NCI-H146 treated with DMSO at 0.1 percent for 48 hours (cell line): ENCODE measurements around the gene RXRG.
"Not testable (repeated sequence)": the region's sequence is repeated elsewhere in the genome, so short reads cannot be mapped to it uniquely, and the experiment has no call there.

Source experiments
- DNase-seq: peaks from one replicate; lab custom pipeline; 2025; ENCODE audit not compliant: unreplicated experiment; lab: John Stamatoyannopoulos, UW

RXRG gene

GRCh38 chr1:165444897-165445370, at the start of gene RXRG:
Gene RXRG (minus strand): TSS chr1:165445126. CDS start chr1:165444893, 233 bp downstream.
- peak; percentile 3 for DNase-seq

- DNase-seq = no peak
These were observed 48.0 kb upstream of the RXRG start for GRCh38 chr1:165492845-165493373.

GRCh38 chr1:165490175-165490574, 45.2 kb upstream of the RXRG start:
- no peak for DNase-seq

- DNase-seq = no peak
These were observed 43.0 kb upstream of the RXRG start for GRCh38 chr1:165487921-165488320.

GRCh38 chr1:165486663-165487062, 41.7 kb upstream of the RXRG start:
- no peak for DNase-seq

- no peak for DNase-seq
These were observed 40.8 kb upstream of the RXRG start for GRCh38 chr1:165485716-165486115.

- DNase-seq = no peak
These were observed 39.6 kb upstream of the RXRG start for GRCh38 chr1:165484532-165484931.

- DNase-seq = no peak
These were observed 38.5 kb upstream of the RXRG start for GRCh38 chr1:165483412-165483811.

- DNase-seq = no peak
These were observed 37.0 kb upstream of the RXRG start for GRCh38 chr1:165481820-165482532.

- DNase-seq = no peak
These were observed 31.9 kb upstream of the RXRG start for GRCh38 chr1:165476776-165477175.

- no peak for DNase-seq
These were observed 29.3 kb upstream of the RXRG start for GRCh38 chr1:165474196-165474595.

GRCh38 chr1:165473081-165473480, 28.2 kb upstream of the RXRG start:
- DNase-seq = no peak

- DNase-seq = no peak
These were observed 23.9 kb upstream of the RXRG start for GRCh38 chr1:165468726-165469249.

- no peak for DNase-seq
These were observed 23.3 kb upstream of the RXRG start for GRCh38 chr1:165468253-165468652.

- no peak for DNase-seq
These were observed 22.8 kb upstream of the RXRG start for GRCh38 chr1:165467706-165468105.

GRCh38 chr1:165463978-165464377, 19.1 kb upstream of the RXRG start:
- DNase-seq = no peak

GRCh38 chr1:165459683-165460082, 14.8 kb upstream of the RXRG start:
- DNase-seq = not testable (repeated sequence)

GRCh38 chr1:165456861-165457260, 11.9 kb upstream of the RXRG start:
- DNase-seq = no peak

- no peak for DNase-seq
These were observed 11.2 kb upstream of the RXRG start for GRCh38 chr1:165456114-165456513.

GRCh38 chr1:165455111-165455510, 10.2 kb upstream of the RXRG start:
- no peak for DNase-seq

- DNase-seq = no peak
These were observed 9.2 kb upstream of the RXRG start for GRCh38 chr1:165454091-165454610.
